ENCODE data around the gene RABEPK.
"Not testable (repeated sequence)": the region's sequence is repeated elsewhere in the genome, so short reads cannot be mapped to it uniquely, and the experiment has no call there.

Gene RABEPK

GRCh38 chr9:125202846-125203618, 2.7 kb downstream of the RABEPK start:
- no peak for DNase-seq

GRCh38 chr9:125204477-125204876, 4.1 kb downstream of the RABEPK start:
- no peak for DNase-seq

GRCh38 chr9:125214186-125214585, 13.8 kb downstream of the RABEPK start:
- no peak for DNase-seq

- DNase-seq = no peak
Measured at GRCh38 chr9:125218621-125219020, 18.3 kb downstream of the RABEPK start.

DNA sequence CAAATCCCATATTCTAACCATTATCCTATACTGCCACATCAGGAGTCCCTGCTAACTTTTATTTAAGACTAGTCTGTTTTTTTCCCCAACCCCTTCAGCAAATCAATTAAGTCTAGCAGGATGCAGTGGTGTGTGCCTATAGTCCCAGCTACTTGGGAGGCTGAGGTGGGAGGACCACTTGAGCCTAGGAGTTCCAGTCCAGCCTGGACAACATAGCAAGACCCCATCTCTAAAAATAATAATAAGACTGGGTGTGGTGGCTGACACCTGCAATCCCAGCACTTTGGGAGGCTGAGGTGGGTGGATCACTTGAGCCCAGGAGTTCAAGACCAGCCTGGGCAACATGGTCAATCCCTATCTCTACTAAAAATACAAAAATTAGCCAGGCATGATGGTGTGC, 24.5 kb downstream of the RABEPK start:
- not testable (repeated sequence) for DNase-seq

GRCh38 chr9:125227761-125228160, 27.4 kb downstream of the RABEPK start:
- DNase-seq = no peak

DNA sequence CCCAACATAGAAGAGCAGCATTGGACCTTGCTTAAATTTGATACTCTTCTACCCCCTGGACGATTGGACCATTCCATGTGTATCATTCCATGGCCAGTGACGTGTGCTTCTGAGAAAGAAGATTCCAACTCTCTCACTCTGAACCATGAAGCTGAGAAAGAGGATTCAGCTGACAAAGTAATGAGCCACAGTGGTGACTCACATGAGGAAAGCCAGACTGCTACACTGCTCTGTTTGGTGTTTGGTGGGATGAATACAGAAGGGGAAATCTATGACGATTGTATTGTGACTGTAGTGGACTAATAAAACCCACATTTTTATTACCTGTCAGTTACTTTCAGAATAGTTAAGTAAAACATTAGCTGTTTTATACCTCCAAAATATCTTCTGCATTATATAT, 33.3 kb downstream of the RABEPK start:
- no peak for DNase-seq

DNA sequence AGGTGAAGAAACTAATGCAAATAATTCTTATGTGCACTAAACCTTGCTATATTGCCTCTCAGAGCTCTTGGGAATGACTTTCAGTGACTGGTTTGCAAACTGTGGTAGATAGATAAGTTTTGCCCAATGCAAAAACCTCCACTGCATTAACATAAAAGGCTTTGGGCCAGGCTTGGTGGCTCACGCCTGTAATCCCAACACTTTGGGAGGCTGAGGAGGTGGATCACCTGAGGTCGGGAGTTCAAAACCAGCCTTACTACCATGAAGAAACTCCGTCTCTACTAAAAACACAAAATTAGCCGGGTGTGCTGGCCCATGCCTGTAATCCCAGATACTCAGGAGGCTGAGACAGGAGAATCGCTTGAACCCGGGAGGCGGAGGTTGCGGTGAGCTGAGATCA, 33.8 kb downstream of the RABEPK start:
- DNase-seq = not testable (repeated sequence)

DNA sequence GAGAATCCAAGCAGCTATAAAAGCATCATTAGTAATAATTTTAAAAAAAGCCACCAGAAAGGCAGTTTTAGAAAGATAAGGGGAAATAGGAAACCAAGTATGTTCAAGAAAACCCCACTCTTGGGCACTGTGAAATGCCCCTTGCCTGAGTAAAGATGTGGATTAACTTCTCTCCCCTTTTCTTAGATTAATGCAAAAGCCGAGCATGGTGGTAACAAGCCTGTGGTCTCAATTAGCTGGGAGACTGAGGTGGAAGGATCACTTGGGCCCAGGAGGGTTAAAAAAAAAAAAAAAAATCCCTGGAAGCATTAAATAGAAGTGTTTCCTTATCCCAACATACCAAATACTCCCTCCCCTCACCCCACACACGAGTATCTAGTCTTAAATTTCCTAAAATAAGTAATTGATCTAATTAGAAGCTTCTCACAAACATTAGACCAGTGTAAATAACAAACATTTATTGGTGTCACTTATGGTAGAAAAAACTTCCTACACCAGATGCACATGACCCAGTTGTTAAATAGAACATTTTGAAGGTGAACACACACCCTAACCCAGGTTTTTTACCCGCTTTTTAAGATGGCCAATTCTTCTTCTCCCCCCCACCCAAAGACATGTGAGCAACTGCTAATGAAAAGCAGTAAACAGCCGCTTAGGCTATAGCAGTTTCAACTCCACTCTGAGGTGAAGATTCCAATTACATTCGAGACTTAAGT, 35.6 kb downstream of the RABEPK start:
- DNase-seq = no peak

GRCh38 chr9:125236520-125237159, 36.3 kb downstream of the RABEPK start:
- not testable (repeated sequence) for DNase-seq

DNA sequence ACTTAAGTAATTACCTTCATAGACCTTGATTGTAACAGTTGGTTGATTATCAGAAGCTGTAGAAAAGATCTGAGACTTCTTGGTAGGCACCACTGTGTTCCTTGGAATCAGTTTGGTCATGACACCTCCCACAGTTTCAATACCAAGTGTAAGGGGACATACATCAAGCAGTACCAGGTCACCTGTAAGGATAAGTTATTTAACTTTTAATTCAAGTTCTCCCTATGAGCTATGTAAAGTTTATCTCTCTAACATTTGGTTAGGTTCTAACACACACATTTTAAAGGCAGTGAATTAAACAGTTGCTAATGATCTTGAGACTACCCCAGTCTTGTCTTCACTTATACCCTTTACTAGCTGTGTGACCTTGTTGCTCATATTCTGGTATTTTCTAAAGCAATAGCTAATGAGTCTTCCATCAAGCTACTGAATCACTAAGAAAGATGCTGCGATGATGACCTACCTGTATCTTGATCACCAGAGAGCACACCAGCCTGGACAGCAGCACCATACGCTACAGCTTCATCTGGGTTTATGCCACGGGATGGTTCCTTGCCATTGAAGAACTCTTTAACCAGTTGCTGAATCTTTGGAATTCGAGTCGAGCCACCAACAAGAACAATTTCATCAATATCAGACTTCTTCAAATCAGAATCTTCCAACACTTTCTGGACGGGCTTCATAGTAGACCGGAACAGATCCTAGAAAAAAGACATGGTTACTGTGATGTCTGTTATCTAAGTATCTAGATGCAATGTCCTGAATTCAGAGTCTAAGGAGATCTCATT, 38.0 kb downstream of the RABEPK start:
- DNase-seq = no peak

- no peak for DNase-seq
Measured at GRCh38 chr9:125238915-125239446, 38.6 kb downstream of the RABEPK start.

- no peak for DNase-seq
Measured at GRCh38 chr9:125239631-125240597, 39.6 kb downstream of the RABEPK start.

DNA sequence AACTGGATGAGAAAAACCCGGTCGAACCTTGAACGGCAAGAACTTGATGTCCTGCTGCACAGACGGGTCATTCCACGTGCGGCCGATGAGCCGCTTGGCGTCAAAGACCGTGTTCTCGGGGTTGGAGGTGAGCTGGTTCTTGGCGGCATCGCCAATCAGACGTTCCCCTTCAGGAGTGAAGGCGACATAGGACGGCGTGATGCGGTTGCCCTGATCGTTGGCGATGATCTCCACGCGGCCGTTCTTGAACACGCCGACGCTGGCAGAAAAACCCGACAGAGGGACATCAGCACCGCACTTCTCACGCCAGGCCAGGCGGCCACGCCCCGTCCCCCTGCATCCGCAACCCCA, 40.3 kb downstream of the RABEPK start:
- DNase-seq = no peak

- peak; percentile 100 for DNase-seq
Measured at GRCh38 chr9:125241000-125241862, 40.9 kb downstream of the RABEPK start, which contains the start of gene HSPA5. HSPA5 (minus strand) TSS chr9:125241343; CDS start chr9:125241126, 217 bp downstream.

- DNase-seq = no peak
Measured at GRCh38 chr9:125241863-125242739, 41.8 kb downstream of the RABEPK start.

DNA sequence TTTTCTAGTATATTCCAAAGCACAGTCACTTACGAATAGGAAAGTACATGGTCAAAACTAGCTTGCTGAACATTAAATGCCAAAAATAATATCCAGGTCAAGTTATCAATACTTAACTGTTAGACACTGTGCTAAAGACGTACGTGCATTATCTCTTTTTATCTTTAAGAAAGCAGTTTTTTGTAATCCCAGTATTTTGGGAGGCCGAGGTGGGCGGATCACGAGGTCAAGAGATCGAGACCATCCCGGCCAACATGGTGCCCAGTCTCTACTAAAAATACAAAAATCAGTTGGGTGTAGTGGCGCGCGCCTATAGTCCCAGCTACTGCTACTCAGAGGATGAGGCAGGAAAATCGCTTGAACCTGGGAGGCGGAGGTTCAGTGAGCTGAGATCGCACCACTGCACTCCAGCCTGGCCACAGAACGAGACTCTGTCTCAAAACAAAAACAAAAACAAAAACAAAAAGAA, 43.5 kb downstream of the RABEPK start:
- no peak for DNase-seq

GRCh38 chr9:125246261-125246667, 45.9 kb downstream of the RABEPK start:
- no peak for DNase-seq

GRCh38 chr9:125254231-125254630, 53.9 kb downstream of the RABEPK start:
- no peak for DNase-seq

Data from CD4-positive, alpha-beta T cell treated with Interleukin-12 subunit alpha and Interleukin-12 subunit beta, for 1 hour (primary cell).